Activated CD4-positive, alpha-beta T cell treated with anti-CD3 and anti-CD28 coated beads, Interleukin-2, Interleukin-4, amounts not matched to agents 100 ng/mL and 50 ng/mL, durations not matched to agents 16 hours and 8 hours (primary cell): ENCODE data around the gene MYRIP.
A peak's percentile ranks its signal among the peaks of the same experiment; 100 is the strongest.
"Not testable (repeated sequence)": the region's sequence is repeated elsewhere in the genome, so short reads cannot be mapped to it uniquely, and the experiment has no call there.

ENCODE experiments used
- DNase-seq: peaks from one replicate; pipeline ENCODE4 v3.0.0-alpha.2; 2020; ENCODE audit warnings: low spot score

Gene MYRIP

GRCh38 chr3:40130721-40131120 is 321.3 kb downstream of the MYRIP start:
- DNase-seq: no peak

- DNase-seq: not testable (repeated sequence)
These were observed 324.6 kb downstream of the MYRIP start for GRCh38 chr3:40133886-40134575.

GRCh38 chr3:40137591-40138295 is 328.3 kb downstream of the MYRIP start:
- no peak for DNase-seq

GRCh38 chr3:40143283-40144090 is 334.1 kb downstream of the MYRIP start:
- DNase-seq: no peak

GRCh38 chr3:40148827-40149226 is 339.4 kb downstream of the MYRIP start:
- no peak for DNase-seq

GRCh38 chr3:40152482-40153133 is 343.2 kb downstream of the MYRIP start:
- no peak for DNase-seq

- no peak for DNase-seq
These were observed 351.5 kb downstream of the MYRIP start for GRCh38 chr3:40160933-40161332.

- DNase-seq: no peak
These were observed 353.2 kb downstream of the MYRIP start for GRCh38 chr3:40162616-40163015.

GRCh38 chr3:40166997-40167396 is 357.6 kb downstream of the MYRIP start:
- DNase-seq: no peak

GRCh38 chr3:40167958-40168357 is 358.5 kb downstream of the MYRIP start:
- DNase-seq: no peak

GRCh38 chr3:40169983-40170382 is 360.6 kb downstream of the MYRIP start:
- no peak for DNase-seq

GRCh38 chr3:40170395-40170794 is 361.0 kb downstream of the MYRIP start:
- peak; percentile 7 for DNase-seq

GRCh38 chr3:40172560-40172959 is 363.2 kb downstream of the MYRIP start:
- DNase-seq: no peak

- no peak for DNase-seq
These were observed 363.9 kb downstream of the MYRIP start for GRCh38 chr3:40173227-40173721.

GRCh38 chr3:40178012-40178594 is 368.7 kb downstream of the MYRIP start:
- DNase-seq: no peak

- peak; percentile 55 for DNase-seq
These were observed 369.6 kb downstream of the MYRIP start for GRCh38 chr3:40179016-40179415.

GRCh38 chr3:40181182-40181581 is 371.8 kb downstream of the MYRIP start:
- DNase-seq: no peak

- DNase-seq: no peak
These were observed 375.8 kb downstream of the MYRIP start for GRCh38 chr3:40185029-40185695.

GRCh38 chr3:40186508-40186907 is 377.1 kb downstream of the MYRIP start:
- DNase-seq: no peak

GRCh38 chr3:40187945-40188344 is 378.5 kb downstream of the MYRIP start:
- no peak for DNase-seq

- no peak for DNase-seq
These were observed 379.7 kb downstream of the MYRIP start for GRCh38 chr3:40189118-40189517.
